Lower leg skin (tissue), 3 donors: ENCODE data around the gene RER1.

ENCODE experiments used
- POLR2A ChIP-seq, 2 donors: fragments of 450-650 bp; IDR thresholded peaks; one replicate each; pipeline ENCODE4 v1.6.1; 2016 to 2017; ENCODE audit warnings: antibody characterized with exemption in 2 of 2, mild to moderate bottlenecking in 1 of 2, moderate library complexity in 1 of 2
- TF ChIP-seq, protein P1 (sequence below), 3 donors: fragments of 450-650 bp; IDR thresholded peaks; one replicate each; pipeline ENCODE4 v1.5.1; 2016; ENCODE audit warnings: antibody characterized with exemption in 3 of 3, mild to moderate bottlenecking in 3 of 3, moderate library complexity in 2 of 3

DNA sequence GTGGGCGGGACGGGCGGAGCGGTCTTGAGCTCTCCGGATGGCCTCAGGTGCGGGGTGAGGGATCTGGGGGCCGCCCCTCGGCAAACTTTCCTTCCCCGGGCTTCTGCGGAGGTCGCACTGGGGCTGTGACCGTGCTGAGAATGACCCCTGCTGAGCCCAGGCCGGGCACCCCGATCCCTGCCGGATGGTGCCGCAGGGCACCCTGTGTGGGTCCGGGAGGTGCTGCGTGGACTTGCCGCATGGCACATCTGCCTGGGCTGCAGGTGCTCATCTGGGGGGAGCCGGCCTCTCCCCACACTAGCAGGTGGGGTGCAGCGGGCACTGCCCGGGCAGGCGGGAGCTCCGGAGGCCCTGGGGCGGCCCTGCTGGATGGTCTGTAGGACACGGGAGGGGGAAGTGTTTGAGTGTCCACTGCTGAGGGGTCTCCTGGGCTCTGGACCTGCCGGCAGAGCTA lies 52.5 kb downstream of the RER1 start:
- TF ChIP-seq, protein P1, sequence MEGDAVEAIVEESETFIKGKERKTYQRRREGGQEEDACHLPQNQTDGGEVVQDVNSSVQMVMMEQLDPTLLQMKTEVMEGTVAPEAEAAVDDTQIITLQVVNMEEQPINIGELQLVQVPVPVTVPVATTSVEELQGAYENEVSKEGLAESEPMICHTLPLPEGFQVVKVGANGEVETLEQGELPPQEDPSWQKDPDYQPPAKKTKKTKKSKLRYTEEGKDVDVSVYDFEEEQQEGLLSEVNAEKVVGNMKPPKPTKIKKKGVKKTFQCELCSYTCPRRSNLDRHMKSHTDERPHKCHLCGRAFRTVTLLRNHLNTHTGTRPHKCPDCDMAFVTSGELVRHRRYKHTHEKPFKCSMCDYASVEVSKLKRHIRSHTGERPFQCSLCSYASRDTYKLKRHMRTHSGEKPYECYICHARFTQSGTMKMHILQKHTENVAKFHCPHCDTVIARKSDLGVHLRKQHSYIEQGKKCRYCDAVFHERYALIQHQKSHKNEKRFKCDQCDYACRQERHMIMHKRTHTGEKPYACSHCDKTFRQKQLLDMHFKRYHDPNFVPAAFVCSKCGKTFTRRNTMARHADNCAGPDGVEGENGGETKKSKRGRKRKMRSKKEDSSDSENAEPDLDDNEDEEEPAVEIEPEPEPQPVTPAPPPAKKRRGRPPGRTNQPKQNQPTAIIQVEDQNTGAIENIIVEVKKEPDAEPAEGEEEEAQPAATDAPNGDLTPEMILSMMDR (IDR thresholded peaks at IDR 0.05) = no peak
- TF ChIP-seq POLR2A (IDR thresholded peaks at IDR 0.05) = no peak
